H1 (cell line): ENCODE data around the gene GP1BB.

Experiments used
- ASH2L ChIP-seq: fragments of 200-600, 300-600 bp; sonication (generic); IDR thresholded peaks from one replicate; pipeline ENCODE4 v1.7.1; 2017; ENCODE audit warnings: low read length
- CEBPB ChIP-seq: IDR thresholded peaks from 2 replicates; pipeline ENCODE4 v1.6.1; 2012; ENCODE audit warnings: low read depth, low read length
- EZH2 ChIP-seq: fragments of 200-600 bp; sonication (generic); IDR thresholded peaks from 2 replicates; pipeline ENCODE4 v1.7.1; 2012; ENCODE audit warnings: low read depth, mild to moderate bottlenecking, moderate library complexity, low read length, inconsistent platforms; ENCODE audit not compliant: severe bottlenecking
- POLR2A ChIP-seq, 2 experiments: IDR thresholded peaks; 1 replicate in 1 of 2; 2 replicates in 1 of 2; pipeline ENCODE4 v1.6.1; 2011; ENCODE audit warnings: low read depth in 2 of 2, low read length in 2 of 2, mild to moderate bottlenecking in 2 of 2; ENCODE audit errors: control extremely low read depth in 1 of 2
- POLR2AphosphoS5 ChIP-seq: IDR thresholded peaks from 2 replicates; pipeline ENCODE4 v1.6.1; 2011; ENCODE audit warnings: low read depth, low read length
- SAP30 ChIP-seq: fragments of 300-600 bp; sonication (generic); IDR thresholded peaks from 2 replicates; pipeline ENCODE4 v1.7.1; 2012; ENCODE audit warnings: low read length, moderate library complexity, mild to moderate bottlenecking, inconsistent platforms; ENCODE audit not compliant: insufficient read depth, insufficient replicate concordance
- TEAD4 ChIP-seq: IDR thresholded peaks from 2 replicates; pipeline ENCODE4 v1.6.1; 2012; ENCODE audit warnings: low read depth, low read length, inconsistent platforms, mixed read lengths
- TF ChIP-seq, protein P1 (sequence below), 3 experiments: IDR thresholded peaks; 1 replicate in 2 of 3; 2 replicates in 1 of 3; pipeline versions ENCODE4 v1.5.1 to v1.6.1; 2011; ENCODE audit warnings: low read length in 3 of 3, mild to moderate bottlenecking in 3 of 3, inconsistent platforms in 2 of 3, low read depth in 1 of 3, moderate library complexity in 1 of 3; ENCODE audit not compliant: insufficient read depth in 1 of 3; ENCODE audit errors: control extremely low read depth in 1 of 3
- TF ChIP-seq, protein P2 (sequence below): fragments of 300-600 bp; sonication (generic); IDR thresholded peaks from 2 replicates; pipeline ENCODE4 v1.7.1; 2012; ENCODE audit warnings: low read length, moderate library complexity, mild to moderate bottlenecking, inconsistent platforms; ENCODE audit not compliant: insufficient replicate concordance

DNA sequence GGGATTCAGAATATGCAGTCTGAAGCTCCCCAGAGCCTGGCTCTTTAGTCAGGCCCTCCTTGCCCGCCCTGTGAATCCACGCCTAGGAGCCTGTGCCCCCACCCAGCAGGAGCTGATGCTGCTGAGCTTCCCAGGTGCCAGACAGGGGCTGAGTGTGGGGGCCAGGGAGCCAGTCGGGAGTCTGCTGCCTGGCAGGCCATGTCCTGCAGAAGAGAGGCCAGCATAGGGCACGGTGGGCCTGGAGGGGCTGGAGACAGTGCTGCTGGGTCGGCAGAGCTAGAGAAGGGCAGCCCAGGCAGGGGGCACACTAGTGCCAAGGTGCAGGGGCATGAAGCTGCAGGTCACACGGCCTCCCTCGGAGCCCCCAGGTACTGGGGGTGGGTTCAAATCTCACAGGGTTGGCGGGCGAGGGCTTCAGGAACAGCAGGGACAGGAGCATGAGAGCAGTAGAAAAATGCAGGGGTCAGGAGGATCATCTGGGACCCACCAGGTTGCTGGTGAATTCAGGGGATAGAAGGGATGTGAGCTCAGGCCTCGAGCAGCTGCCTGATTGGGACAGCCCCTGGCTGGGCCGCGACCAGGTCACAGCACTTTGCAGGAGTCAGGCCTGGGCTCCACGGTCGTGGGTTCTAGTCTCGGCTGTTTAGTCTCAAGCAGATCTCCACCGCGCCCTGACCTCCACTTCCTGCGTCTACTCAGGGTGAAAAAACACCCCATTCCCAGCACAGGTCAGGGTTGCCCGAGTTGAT lies 13.1 kb upstream of the GP1BB start:
- TF ChIP-seq CEBPB (no peak), TEAD4 (no peak), POLR2AphosphoS5 (no peak), POLR2A (IDR thresholded peaks at IDR 0.05; ENCODE audit: control extremely low read depth in 1 of 2, low read depth in 2 of 2, low read length in 2 of 2) (no peak), EZH2 (no peak), SAP30 (no peak), ASH2L (no peak)
- TF ChIP-seq, protein P1, sequence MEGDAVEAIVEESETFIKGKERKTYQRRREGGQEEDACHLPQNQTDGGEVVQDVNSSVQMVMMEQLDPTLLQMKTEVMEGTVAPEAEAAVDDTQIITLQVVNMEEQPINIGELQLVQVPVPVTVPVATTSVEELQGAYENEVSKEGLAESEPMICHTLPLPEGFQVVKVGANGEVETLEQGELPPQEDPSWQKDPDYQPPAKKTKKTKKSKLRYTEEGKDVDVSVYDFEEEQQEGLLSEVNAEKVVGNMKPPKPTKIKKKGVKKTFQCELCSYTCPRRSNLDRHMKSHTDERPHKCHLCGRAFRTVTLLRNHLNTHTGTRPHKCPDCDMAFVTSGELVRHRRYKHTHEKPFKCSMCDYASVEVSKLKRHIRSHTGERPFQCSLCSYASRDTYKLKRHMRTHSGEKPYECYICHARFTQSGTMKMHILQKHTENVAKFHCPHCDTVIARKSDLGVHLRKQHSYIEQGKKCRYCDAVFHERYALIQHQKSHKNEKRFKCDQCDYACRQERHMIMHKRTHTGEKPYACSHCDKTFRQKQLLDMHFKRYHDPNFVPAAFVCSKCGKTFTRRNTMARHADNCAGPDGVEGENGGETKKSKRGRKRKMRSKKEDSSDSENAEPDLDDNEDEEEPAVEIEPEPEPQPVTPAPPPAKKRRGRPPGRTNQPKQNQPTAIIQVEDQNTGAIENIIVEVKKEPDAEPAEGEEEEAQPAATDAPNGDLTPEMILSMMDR (IDR thresholded peaks at IDR 0.05; ENCODE audit: control extremely low read depth in 1 of 3, insufficient read depth in 1 of 3, low read depth in 1 of 3, low read length in 3 of 3): no peak
- TF ChIP-seq, protein P2, sequence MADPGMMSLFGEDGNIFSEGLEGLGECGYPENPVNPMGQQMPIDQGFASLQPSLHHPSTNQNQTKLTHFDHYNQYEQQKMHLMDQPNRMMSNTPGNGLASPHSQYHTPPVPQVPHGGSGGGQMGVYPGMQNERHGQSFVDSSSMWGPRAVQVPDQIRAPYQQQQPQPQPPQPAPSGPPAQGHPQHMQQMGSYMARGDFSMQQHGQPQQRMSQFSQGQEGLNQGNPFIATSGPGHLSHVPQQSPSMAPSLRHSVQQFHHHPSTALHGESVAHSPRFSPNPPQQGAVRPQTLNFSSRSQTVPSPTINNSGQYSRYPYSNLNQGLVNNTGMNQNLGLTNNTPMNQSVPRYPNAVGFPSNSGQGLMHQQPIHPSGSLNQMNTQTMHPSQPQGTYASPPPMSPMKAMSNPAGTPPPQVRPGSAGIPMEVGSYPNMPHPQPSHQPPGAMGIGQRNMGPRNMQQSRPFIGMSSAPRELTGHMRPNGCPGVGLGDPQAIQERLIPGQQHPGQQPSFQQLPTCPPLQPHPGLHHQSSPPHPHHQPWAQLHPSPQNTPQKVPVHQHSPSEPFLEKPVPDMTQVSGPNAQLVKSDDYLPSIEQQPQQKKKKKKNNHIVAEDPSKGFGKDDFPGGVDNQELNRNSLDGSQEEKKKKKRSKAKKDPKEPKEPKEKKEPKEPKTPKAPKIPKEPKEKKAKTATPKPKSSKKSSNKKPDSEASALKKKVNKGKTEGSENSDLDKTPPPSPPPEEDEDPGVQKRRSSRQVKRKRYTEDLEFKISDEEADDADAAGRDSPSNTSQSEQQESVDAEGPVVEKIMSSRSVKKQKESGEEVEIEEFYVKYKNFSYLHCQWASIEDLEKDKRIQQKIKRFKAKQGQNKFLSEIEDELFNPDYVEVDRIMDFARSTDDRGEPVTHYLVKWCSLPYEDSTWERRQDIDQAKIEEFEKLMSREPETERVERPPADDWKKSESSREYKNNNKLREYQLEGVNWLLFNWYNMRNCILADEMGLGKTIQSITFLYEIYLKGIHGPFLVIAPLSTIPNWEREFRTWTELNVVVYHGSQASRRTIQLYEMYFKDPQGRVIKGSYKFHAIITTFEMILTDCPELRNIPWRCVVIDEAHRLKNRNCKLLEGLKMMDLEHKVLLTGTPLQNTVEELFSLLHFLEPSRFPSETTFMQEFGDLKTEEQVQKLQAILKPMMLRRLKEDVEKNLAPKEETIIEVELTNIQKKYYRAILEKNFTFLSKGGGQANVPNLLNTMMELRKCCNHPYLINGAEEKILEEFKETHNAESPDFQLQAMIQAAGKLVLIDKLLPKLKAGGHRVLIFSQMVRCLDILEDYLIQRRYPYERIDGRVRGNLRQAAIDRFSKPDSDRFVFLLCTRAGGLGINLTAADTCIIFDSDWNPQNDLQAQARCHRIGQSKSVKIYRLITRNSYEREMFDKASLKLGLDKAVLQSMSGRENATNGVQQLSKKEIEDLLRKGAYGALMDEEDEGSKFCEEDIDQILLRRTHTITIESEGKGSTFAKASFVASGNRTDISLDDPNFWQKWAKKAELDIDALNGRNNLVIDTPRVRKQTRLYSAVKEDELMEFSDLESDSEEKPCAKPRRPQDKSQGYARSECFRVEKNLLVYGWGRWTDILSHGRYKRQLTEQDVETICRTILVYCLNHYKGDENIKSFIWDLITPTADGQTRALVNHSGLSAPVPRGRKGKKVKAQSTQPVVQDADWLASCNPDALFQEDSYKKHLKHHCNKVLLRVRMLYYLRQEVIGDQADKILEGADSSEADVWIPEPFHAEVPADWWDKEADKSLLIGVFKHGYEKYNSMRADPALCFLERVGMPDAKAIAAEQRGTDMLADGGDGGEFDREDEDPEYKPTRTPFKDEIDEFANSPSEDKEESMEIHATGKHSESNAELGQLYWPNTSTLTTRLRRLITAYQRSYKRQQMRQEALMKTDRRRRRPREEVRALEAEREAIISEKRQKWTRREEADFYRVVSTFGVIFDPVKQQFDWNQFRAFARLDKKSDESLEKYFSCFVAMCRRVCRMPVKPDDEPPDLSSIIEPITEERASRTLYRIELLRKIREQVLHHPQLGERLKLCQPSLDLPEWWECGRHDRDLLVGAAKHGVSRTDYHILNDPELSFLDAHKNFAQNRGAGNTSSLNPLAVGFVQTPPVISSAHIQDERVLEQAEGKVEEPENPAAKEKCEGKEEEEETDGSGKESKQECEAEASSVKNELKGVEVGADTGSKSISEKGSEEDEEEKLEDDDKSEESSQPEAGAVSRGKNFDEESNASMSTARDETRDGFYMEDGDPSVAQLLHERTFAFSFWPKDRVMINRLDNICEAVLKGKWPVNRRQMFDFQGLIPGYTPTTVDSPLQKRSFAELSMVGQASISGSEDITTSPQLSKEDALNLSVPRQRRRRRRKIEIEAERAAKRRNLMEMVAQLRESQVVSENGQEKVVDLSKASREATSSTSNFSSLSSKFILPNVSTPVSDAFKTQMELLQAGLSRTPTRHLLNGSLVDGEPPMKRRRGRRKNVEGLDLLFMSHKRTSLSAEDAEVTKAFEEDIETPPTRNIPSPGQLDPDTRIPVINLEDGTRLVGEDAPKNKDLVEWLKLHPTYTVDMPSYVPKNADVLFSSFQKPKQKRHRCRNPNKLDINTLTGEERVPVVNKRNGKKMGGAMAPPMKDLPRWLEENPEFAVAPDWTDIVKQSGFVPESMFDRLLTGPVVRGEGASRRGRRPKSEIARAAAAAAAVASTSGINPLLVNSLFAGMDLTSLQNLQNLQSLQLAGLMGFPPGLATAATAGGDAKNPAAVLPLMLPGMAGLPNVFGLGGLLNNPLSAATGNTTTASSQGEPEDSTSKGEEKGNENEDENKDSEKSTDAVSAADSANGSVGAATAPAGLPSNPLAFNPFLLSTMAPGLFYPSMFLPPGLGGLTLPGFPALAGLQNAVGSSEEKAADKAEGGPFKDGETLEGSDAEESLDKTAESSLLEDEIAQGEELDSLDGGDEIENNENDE: no peak
